CD4-positive, alpha-beta T cell (primary cell): ENCODE data around the gene IFIT1. TPM values are rescaled to one million over a fixed set of nuclear protein-coding genes. Genes with fewer than 3 reads are reported as not detected.

Experiments
- ATAC-seq: fragments of 200-7000 bp; cut with Tn5 transposase; one replicate; pipeline ENCODE4 v1.10.0; 2022; ENCODE audit warnings: mild to moderate bottlenecking; ENCODE audit not compliant: poor library complexity
- CTCF ChIA-PET: fragments of 350-600 bp; sonication (Branson Sonifier 250); formaldehyde crosslinking; loops from one replicate; lab custom pipeline; 2021; ENCODE audit warnings: antibody characterized with exemption, inconsistent platforms; lab: Charles Lee
- POLR2A ChIA-PET: fragments of 350-600 bp; sonication (Branson Sonifier 250); formaldehyde crosslinking; loops from one replicate; lab custom pipeline; 2021; ENCODE audit warnings: antibody characterized with exemption, inconsistent platforms; lab: Charles Lee
- DNase-seq, 14 experiments: peaks; one replicate each; pipeline ENCODE4 v3.0.0-alpha.2; 2013 to 2020; ENCODE audit warnings: mixed read lengths in 2 of 14
- H3K27ac ChIP-seq, 2 donors: one replicate each; pipeline versions ENCODE4 v1.5.1 to v1.7.0; 2013; ENCODE audit warnings: low read length in 2 of 2, low read depth in 1 of 2, mild to moderate bottlenecking in 1 of 2
- H3K27me3 ChIP-seq, 2 experiments: 1 replicate in 1 of 2; 2 replicates in 1 of 2; pipeline versions ENCODE4 v1.6.1 to v1.7.0; 2013; ENCODE audit warnings: low read length in 2 of 2, control low read depth in 1 of 2, mild to moderate bottlenecking in 1 of 2, moderate library complexity in 1 of 2; ENCODE audit not compliant: insufficient read depth in 2 of 2, control insufficient read depth in 1 of 2
- H3K36me3 ChIP-seq: one replicate; pipeline ENCODE4 v1.6.1; 2013; ENCODE audit warnings: low read length, control low read depth; ENCODE audit not compliant: insufficient read depth
- H3K4me1 ChIP-seq: one replicate; pipeline ENCODE4 v1.6.1; 2013; ENCODE audit warnings: low read length, control low read depth; ENCODE audit not compliant: insufficient read depth
- H3K4me3 ChIP-seq: one replicate; pipeline ENCODE4 v1.5.1; 2013; ENCODE audit warnings: mild to moderate bottlenecking, low read length, moderate library complexity
- H3K9me3 ChIP-seq, 2 experiments: 1 replicate in 1 of 2; 2 replicates in 1 of 2; pipeline versions ENCODE4 v1.6.1 to v1.7.0; 2013; ENCODE audit warnings: low read length in 2 of 2, mild to moderate bottlenecking in 2 of 2, control low read depth in 1 of 2, moderate library complexity in 1 of 2; ENCODE audit not compliant: control insufficient read depth in 1 of 2, insufficient read depth in 1 of 2
- H3K27ac Mint-ChIP-seq: one replicate; pipeline ENCODE4 v1.8.0; 2020; ENCODE audit warnings: mixed read lengths
- H3K27me3 Mint-ChIP-seq: one replicate; pipeline ENCODE4 v1.8.0; 2021; ENCODE audit warnings: mixed read lengths
- H3K36me3 Mint-ChIP-seq: one replicate; pipeline ENCODE4 v1.8.0; 2021; ENCODE audit warnings: low read depth, mixed read lengths
- H3K4me1 Mint-ChIP-seq: one replicate; pipeline ENCODE4 v1.8.0; 2021; ENCODE audit warnings: low read depth, mixed read lengths
- H3K4me3 Mint-ChIP-seq: one replicate; pipeline ENCODE4 v1.8.0; 2020; ENCODE audit warnings: mild to moderate bottlenecking, mixed read lengths
- H3K9me3 Mint-ChIP-seq: one replicate; pipeline ENCODE4 v1.8.0; 2020; ENCODE audit warnings: mixed read lengths
- intact Hi-C, 2 experiments: fragments of 100-400 bp; cut with DNase I in 1 of 2; cut with micrococcal nuclease in 1 of 2; formaldehyde crosslinking; loops; one replicate each; pipeline versions ENCODE4 v1.15.1 to v1.9.0; 2023 to 2025; cut with DNase I, micrococcal nuclease
- total RNA-seq, 174 experiments: library from RNA in 2 of 174; stranded (reverse) in 2 of 174; gene quantifications; one replicate each; pipeline ENCODE4 v1.2.3 and lab custom pipeline; 2021 to 2026
- TF ChIP-seq, protein P1 (sequence below): fragments of 200-600 bp; IDR thresholded peaks from one replicate; pipeline ENCODE4 v1.8.0; 2022; ENCODE audit warnings: antibody characterized with exemption, mild to moderate bottlenecking

The IFIT1 gene
- total RNA-seq, 2 experiments from 2014 or later: 5.1 to 6.2 TPM

GRCh38 chr10:89374713-89375141, 17.7 kb upstream of the IFIT1 start:
- no peak for DNase-seq
- H3K27me3 Mint-ChIP-seq: no peaks in the 10 kb centered on the region
- TF ChIP-seq, protein P1, sequence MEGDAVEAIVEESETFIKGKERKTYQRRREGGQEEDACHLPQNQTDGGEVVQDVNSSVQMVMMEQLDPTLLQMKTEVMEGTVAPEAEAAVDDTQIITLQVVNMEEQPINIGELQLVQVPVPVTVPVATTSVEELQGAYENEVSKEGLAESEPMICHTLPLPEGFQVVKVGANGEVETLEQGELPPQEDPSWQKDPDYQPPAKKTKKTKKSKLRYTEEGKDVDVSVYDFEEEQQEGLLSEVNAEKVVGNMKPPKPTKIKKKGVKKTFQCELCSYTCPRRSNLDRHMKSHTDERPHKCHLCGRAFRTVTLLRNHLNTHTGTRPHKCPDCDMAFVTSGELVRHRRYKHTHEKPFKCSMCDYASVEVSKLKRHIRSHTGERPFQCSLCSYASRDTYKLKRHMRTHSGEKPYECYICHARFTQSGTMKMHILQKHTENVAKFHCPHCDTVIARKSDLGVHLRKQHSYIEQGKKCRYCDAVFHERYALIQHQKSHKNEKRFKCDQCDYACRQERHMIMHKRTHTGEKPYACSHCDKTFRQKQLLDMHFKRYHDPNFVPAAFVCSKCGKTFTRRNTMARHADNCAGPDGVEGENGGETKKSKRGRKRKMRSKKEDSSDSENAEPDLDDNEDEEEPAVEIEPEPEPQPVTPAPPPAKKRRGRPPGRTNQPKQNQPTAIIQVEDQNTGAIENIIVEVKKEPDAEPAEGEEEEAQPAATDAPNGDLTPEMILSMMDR: no peak
- H3K9me3 ChIP-seq: no peaks in the 10 kb centered on the region
- intact Hi-C loops: loop anchor here in 1 of 2 experiments (5.0 kb wide), 1 partner anchor 188 kb away; no protein-coding TSS in a partner anchor
- no peaks in the 10 kb centered on the region for H3K27me3 ChIP-seq
- H3K27ac Mint-ChIP-seq: no peak overlapping the region
- H3K4me1 ChIP-seq: no peaks in the 10 kb centered on the region
- POLR2A ChIA-PET: no interaction called here
- no peaks in the 10 kb centered on the region for H3K36me3 Mint-ChIP-seq
- no peak overlapping the region for H3K4me3 ChIP-seq
- no peaks in the 10 kb centered on the region for H3K36me3 ChIP-seq
- no peak overlapping the region for H3K27ac ChIP-seq
- H3K4me1 Mint-ChIP-seq: no peaks in the 10 kb centered on the region
- ATAC-seq: no peak
- H3K9me3 Mint-ChIP-seq: no peaks in the 10 kb centered on the region
- CTCF ChIA-PET: no interaction called here
- H3K4me3 Mint-ChIP-seq: no peak overlapping the region

GRCh38 chr10:89377705-89378637, 14.5 kb upstream of the IFIT1 start, which contains the start of gene IFIT1B:
Gene IFIT1B, plus strand, starts transcription at chr10:89378056. Its CDS starts 80 bp downstream, at chr10:89378136.
- intact Hi-C loops: no loop called here
- H3K4me3 ChIP-seq: no peak within 1 kb of the TSS
- DNase-seq (no peak), ATAC-seq (no peak)
- Mint-ChIP-seq H3K4me3 (no peak within 1 kb of the TSS), H3K27ac (no peak within 1 kb of the TSS), H3K36me3 (no peaks in the 10 kb centered on the region), H3K27me3 (no peaks in the 10 kb centered on the region), H3K4me1 (no peaks in the 10 kb centered on the region), H3K9me3 (no peaks in the 10 kb centered on the region)
- H3K27me3 ChIP-seq: no peaks in the 10 kb centered on the region
- TF ChIP-seq, protein P1: no peak
- no peaks in the 10 kb centered on the region for H3K4me1 ChIP-seq
- H3K27ac ChIP-seq: no peak within 1 kb of the TSS
- no peaks in the 10 kb centered on the region for H3K36me3 ChIP-seq
- ChIA-PET CTCF (no interaction called here), POLR2A (no interaction called here)
- H3K9me3 ChIP-seq: no peaks in the 10 kb centered on the region

DNA sequence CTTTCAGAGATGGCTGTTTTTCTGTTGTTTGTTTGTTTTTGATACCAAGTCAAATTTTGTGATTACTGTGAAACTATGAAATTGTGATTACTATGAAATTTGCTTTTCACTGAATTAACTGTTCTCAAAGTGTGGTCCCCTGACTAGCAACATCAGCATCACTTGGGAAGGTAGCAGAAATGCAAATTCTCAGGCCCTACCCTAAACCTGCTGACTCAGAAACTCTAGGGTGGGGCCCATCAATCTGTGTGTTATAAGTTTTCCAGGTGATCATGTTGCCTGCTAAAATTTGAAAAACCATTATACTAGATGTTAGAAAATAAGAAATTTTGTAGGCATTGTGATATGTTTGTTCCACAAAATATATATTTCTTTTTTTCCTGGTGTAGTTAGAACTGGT, 13.3 kb upstream of the IFIT1 start:
- Mint-ChIP-seq H3K4me1 (no peaks in the 10 kb centered on the region), H3K36me3 (no peaks in the 10 kb centered on the region), H3K9me3 (no peaks in the 10 kb centered on the region), H3K27ac (no peak overlapping the region), H3K4me3 (no peak overlapping the region), H3K27me3 (no peaks in the 10 kb centered on the region)
- Histone ChIP-seq H3K4me3 (no peak overlapping the region), H3K4me1 (no peaks in the 10 kb centered on the region), H3K27ac (no peak overlapping the region), H3K27me3 (no peaks in the 10 kb centered on the region), H3K36me3 (no peaks in the 10 kb centered on the region), H3K9me3 (no peaks in the 10 kb centered on the region)
- POLR2A ChIA-PET: no interaction called here
- no peak for DNase-seq
- ATAC-seq: no peak
- intact Hi-C loops: no loop called here
- CTCF ChIA-PET: interaction anchor here (1.3 kb wide), 1 partner anchor 10 kb away, joined by 4 read pairs; no protein-coding TSS in a partner anchor
- TF ChIP-seq, protein P1: no peak
